Lower leg skin (tissue), 4 donors: ENCODE measurements around the gene C19orf12. TPM values are rescaled to one million over a fixed set of nuclear protein-coding genes. Genes with fewer than 3 reads are reported as not detected.

Experiments used
- DNase-seq, 2 donors: peaks; one replicate each; pipeline ENCODE4 v3.0.0-alpha.2; 2019; ENCODE audit warnings: low spot score in 2 of 2
- H3K4me3 ChIP-seq: fragments of 200-600 bp; sonication (generic); 2 replicates; pipeline ENCODE4 v1.5.1; 2017; ENCODE audit warnings: mild to moderate bottlenecking, low read depth; ENCODE audit not compliant: poor library complexity, severe bottlenecking
- CTCF ChIP-seq, 3 donors: fragments of 450-650 bp; IDR thresholded peaks; one replicate each; pipeline ENCODE4 v1.5.1; 2016; ENCODE audit warnings: antibody characterized with exemption in 3 of 3, mild to moderate bottlenecking in 3 of 3, moderate library complexity in 2 of 3
- POLR2A ChIP-seq, 2 donors: fragments of 450-650 bp; IDR thresholded peaks; one replicate each; pipeline ENCODE4 v1.6.1; 2016 to 2017; ENCODE audit warnings: antibody characterized with exemption in 2 of 2, mild to moderate bottlenecking in 1 of 2, moderate library complexity in 1 of 2
- WGBS, 2 donors: methylation state at CpG; one replicate each; pipeline ENCODE4 v1.1.5; 2018; 5-methylcytosine and 5-hydroxymethylcytosine counted together
- intact Hi-C: fragments of 100-400 bp; cut with DNase I; formaldehyde crosslinking; loops from one replicate; pipeline ENCODE4 v1.15.0; 2023; ENCODE audit warnings: low total_unique reads
- total RNA-seq, 4 donors: library from RNA; depleted of rRNA; stranded (reverse); fragments of >200 nt; gene quantifications; one replicate each; pipeline ENCODE4 v1.1.0, GENCODE V29; 2016

The C19orf12 gene
- 10 to 100 TPM; 20.6 to 32.3 (median 26.0) TPM for total RNA-seq

DNA sequence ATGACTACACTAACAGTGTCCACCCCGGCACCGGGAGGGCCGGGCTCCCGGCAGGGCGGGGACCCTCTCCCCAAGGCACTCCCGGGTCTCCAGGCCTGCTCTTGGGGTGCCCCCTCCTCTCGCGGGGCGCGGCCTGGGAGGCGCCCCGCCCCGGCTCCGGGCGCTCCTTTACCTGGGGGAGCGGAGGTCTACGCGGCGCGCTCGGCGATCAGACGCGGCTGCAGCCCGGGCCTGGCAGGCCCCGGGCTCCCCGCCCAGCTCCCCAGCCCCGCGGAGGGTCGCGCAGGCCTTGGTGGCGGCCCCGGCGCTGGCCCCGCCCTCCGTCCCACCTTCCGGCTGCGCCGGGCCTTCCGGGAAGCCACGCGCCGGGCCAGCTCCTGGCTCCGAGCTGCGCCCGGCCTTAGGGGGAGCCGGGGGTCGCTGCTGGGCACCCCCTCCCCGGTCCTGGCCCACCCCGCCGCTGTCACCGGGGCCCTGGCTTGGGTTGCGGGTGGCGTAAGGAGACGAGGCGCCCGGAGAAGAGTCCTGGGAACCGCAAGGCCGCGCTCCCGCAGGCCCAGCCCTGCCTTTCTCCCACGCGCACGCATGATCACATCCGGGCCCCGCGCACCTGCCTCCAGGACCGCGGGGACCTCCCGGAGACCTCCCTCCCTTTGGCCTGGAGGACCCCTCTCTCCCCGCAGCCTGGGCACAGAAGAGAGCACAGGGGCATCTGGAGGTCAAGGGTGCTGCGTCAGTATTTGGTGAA lies at the start of gene C19orf12:
Gene C19orf12 (minus strand): TSS at position 309 of the 748 bp plus-strand sequence. CDS start 6,848 bp downstream, outside the sequence.
- DNase-seq = peak in 1 of 2 donors; percentile 90
- 0% methylated on average over 1 to 52 of the region's 72 CpGs for WGBS, 2 donors

GRCh38 chr19:29764361-29764760 lies 49.3 kb upstream of the C19orf12 start:
- WGBS, 2 donors = 90 to 95% methylated on average over 7 to 8 of the region's 8 CpGs
- intact Hi-C loops = loop anchor here (10.0 kb wide), 1 partner anchor 110 kb away; no protein-coding TSS in a partner anchor
- no peak overlapping the region for H3K4me3 ChIP-seq
- no peak for TF ChIP-seq CTCF (IDR thresholded peaks at IDR 0.05)
- TF ChIP-seq POLR2A (IDR thresholded peaks at IDR 0.05) = no peak
- no peak for DNase-seq

More for the DNA sequence above, at the start of gene C19orf12:
- intact Hi-C loops = loop anchor here (5.0 kb wide), 1 partner anchor 103 kb away; no protein-coding TSS in a partner anchor
- TF ChIP-seq POLR2A (IDR thresholded peaks at IDR 0.05) (peak in 1 of 2 donors; percentile 30), CTCF (IDR thresholded peaks at IDR 0.05) (no peak)
- peak within 1 kb of the TSS; percentile 63 for H3K4me3 ChIP-seq

DNA sequence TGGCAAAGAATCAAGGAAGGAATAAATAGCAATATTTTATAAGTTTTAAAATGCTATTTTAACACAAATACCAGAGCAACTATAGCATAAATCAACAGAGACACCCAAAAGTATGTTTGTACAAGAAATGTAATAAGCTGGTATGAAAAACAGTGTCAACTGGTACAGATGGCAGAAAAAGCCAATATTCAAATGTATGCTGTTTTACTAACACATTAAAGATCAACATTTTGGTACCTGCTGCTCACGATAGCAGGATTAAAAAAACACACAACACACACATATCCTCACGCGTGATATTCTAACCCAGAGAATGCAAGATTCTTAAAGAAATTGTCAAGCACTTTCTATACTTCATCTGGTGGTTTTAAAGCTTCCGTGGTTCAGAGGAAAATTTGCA lies 48.1 kb upstream of the C19orf12 start:
- TF ChIP-seq CTCF (IDR thresholded peaks at IDR 0.05) (no peak), POLR2A (IDR thresholded peaks at IDR 0.05) (no peak)
- 83 to 84% methylated on average over 4 of the region's 4 CpGs for WGBS, 2 donors
- intact Hi-C loops = loop anchor here (10.0 kb wide), 1 partner anchor 112 kb away; no protein-coding TSS in a partner anchor
- H3K4me3 ChIP-seq = no peak overlapping the region
- no peak for DNase-seq

DNA sequence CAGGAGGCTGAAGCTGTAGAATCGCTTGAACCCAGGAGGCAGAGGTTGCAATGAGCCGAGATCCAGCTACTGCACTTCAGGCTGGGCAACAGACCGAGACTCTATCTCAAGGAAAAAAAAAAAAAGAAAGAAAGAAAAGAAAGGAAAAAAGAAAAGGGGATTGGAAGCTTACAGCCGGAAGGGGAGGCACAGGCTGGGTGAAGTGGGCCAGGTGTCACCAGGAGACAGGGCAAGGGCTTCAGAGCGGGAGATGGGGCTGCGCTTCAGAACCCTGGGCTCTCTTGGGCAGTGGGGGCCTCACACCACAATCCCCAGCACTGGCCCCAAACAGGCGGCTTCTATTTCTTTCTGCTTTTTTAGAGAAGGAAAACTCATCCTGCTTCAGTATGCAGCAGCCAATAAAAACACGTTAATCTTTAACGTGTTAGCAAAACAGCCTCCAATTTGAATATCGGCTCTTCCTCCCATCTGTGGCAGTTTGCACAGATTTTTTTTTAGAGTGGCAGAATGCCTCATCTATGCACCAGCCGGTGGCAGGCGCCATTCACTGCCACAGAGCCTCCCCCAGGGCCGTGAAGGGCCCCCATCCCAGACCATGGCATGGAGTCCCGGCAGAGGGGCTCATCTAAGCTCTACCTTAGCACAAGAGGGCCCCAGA lies 46.6 kb upstream of the C19orf12 start:
- H3K4me3 ChIP-seq = no peak overlapping the region
- WGBS, 2 donors = 77 to 79% methylated on average over 14 of the region's 14 CpGs
- DNase-seq = no peak
- intact Hi-C loops = loop anchor here (10.0 kb wide), 1 partner anchor 113 kb away; no protein-coding TSS in a partner anchor
- no peak for TF ChIP-seq CTCF (IDR thresholded peaks at IDR 0.05)

- TF ChIP-seq POLR2A (IDR thresholded peaks at IDR 0.05) (no peak), CTCF (IDR thresholded peaks at IDR 0.05) (no peak)
- no peak overlapping the region for H3K4me3 ChIP-seq
- no peak for DNase-seq
- intact Hi-C loops = loop anchor here (10.0 kb wide), 1 partner anchor 114 kb away; no protein-coding TSS in a partner anchor
- 90 to 91% methylated on average over 16 of the region's 16 CpGs for WGBS, 2 donors
These were observed 45.9 kb upstream of the C19orf12 start for GRCh38 chr19:29760752-29761502.
